ENCODE data around the gene TMEM151A.
"Not testable (repeated sequence)": the region's sequence is repeated elsewhere in the genome, so short reads cannot be mapped to it uniquely, and the experiment has no call there.

TMEM151A gene

DNA sequence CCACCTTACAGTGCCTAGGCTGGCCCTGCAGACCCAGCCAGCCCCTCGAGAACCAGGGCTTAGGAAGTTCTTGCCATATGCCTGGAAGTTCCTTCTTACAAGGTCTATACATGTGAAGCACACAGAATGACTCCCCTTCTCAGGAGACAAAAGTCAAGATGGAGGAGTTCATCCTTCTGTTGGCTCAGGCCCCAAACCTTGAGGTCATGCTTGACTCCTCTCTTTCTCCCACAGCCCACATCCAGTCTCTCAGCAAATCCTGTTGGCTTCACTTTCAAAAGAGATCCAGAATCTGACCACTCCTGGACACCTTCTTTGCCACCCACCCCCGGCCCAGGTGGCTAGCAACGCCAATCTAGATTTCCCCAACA is 26.9 kb downstream of the TMEM151A start:
- Histone ChIP-seq H3K36me3 (replicated peaks) (no peaks in the 10 kb centered on the region), H3K27ac (peak overlapping the region; percentile 88), H3K27me3 (replicated peaks) (no peaks in the 10 kb centered on the region), H3K4me3 (ENCODE audit: low read depth, low read length) (no peak overlapping the region)
- no peak for DNase-seq
- TF ChIP-seq CTCF (IDR thresholded peaks at IDR 0.05; ENCODE audit: low read depth, low read length, missing control alignments), result no peak
- in situ Hi-C loops (cut with HindIII; ENCODE audit: low pct_ligation_motif_present, low sequenced_read_pairs), result no loop called here

DNA sequence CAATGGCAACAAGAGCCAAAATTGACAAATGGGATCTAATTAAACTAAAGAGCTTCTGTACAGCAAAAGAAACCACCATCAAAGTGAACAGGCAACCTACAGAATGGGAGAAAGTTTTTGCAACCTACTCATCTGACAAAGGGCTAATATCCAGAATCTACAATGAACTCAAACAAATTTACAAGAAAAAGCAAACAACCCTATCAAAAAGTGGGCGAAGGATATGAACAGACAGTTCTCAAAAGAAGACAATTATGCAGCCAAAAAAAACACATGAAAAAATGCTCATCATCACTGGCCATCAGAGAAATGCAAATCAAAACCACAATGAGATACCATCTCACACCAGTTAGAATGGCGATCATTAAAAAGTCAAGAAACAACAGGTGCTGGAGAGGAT is 28.6 kb downstream of the TMEM151A start:
- H3K36me3 ChIP-seq (replicated peaks); H3K27ac ChIP-seq; in situ Hi-C loops (cut with HindIII; ENCODE audit: low pct_ligation_motif_present, low sequenced_read_pairs); DNase-seq; H3K4me3 ChIP-seq (ENCODE audit: low read depth, low read length); H3K27me3 ChIP-seq (replicated peaks): not testable (repeated sequence)

- H3K4me3 ChIP-seq (ENCODE audit: low read depth, low read length); H3K27ac ChIP-seq; DNase-seq; H3K27me3 ChIP-seq (replicated peaks); in situ Hi-C loops (cut with HindIII; ENCODE audit: low pct_ligation_motif_present, low sequenced_read_pairs); H3K36me3 ChIP-seq (replicated peaks): not testable (repeated sequence)
Measured at GRCh38 chr11:66320748-66321147, 29.1 kb downstream of the TMEM151A start.

DNA sequence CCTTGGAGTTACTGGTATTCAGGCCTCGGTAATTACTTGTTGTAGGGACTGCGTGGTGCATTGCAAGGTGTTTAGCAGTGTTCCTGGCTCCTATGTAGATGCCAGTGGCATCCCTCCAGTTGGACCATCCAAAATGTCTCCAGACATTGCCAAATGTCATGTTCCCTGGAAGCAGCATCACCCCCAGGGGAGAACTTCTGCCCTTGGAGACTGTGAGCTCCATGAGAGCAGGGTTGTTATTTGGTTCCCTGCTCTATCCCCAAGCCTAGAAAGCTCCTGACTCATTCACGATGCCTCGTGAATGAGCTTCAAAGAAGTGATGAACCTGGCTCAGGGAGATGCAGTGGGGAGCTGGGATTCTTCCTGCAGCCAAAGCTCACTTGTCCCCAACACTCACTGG is 29.9 kb downstream of the TMEM151A start:
- TF ChIP-seq CTCF (IDR thresholded peaks at IDR 0.05; ENCODE audit: low read depth, low read length, missing control alignments), result no peak
- H3K27ac ChIP-seq, result no peak overlapping the region
- no peak overlapping the region for H3K4me3 ChIP-seq (ENCODE audit: low read depth, low read length)
- in situ Hi-C loops (cut with HindIII; ENCODE audit: low pct_ligation_motif_present, low sequenced_read_pairs), result no loop called here
- no peak for DNase-seq
- no peaks in the 10 kb centered on the region for H3K27me3 ChIP-seq (replicated peaks)
- H3K36me3 ChIP-seq (replicated peaks), result no peaks in the 10 kb centered on the region

DNA sequence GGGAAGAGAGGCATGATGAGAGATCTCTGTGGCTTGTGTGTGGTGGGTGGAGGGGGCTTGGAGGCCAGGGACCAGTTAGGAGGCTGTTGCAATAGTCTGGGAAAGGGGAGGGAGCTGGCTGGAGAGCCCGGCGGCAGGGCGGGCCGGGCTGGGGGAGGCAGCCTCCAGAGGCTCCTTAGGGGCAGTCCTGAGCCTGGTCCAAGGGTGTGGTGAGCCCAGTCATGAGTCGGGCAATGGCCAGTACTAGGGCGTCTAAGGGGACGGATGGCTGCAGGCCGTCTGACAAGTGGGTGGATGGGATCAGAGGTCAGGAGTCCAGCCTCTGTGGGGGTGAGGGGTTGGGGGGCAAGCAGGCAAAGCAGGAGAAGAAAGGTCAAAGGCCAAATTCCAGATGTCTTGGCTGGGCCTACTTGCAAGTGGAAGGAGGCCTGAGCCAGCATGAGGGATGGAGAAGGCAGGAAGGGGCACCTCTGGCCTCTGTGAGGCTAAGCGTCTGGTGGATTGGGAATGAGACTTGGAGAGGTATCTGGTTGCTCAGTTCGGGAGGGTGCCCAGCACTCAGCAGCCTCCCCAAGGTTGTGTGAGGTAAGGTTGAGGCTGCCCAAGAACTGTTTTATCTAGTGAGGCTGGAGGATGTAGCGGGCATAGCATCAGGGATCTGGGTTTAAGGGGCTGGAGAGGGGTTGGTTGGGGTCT is 31.2 kb downstream of the TMEM151A start:
- in situ Hi-C loops (cut with HindIII; ENCODE audit: low pct_ligation_motif_present, low sequenced_read_pairs), result no loop called here
- Histone ChIP-seq H3K4me3 (ENCODE audit: low read depth, low read length) (no peak overlapping the region), H3K36me3 (replicated peaks) (no peaks in the 10 kb centered on the region), H3K27me3 (replicated peaks) (no peaks in the 10 kb centered on the region), H3K27ac (no peak overlapping the region)
- DNase-seq, result no peak
- no peak for TF ChIP-seq CTCF (IDR thresholded peaks at IDR 0.05; ENCODE audit: low read depth, low read length, missing control alignments)

- in situ Hi-C loops (cut with HindIII; ENCODE audit: low pct_ligation_motif_present, low sequenced_read_pairs), result no loop called here
- Histone ChIP-seq H3K4me3 (ENCODE audit: low read depth, low read length) (no peak overlapping the region), H3K36me3 (replicated peaks) (no peaks in the 10 kb centered on the region), H3K27me3 (replicated peaks) (no peaks in the 10 kb centered on the region), H3K27ac (no peak overlapping the region)
- TF ChIP-seq CTCF (IDR thresholded peaks at IDR 0.05; ENCODE audit: low read depth, low read length, missing control alignments), result no peak
- no peak for DNase-seq
Measured at GRCh38 chr11:66323684-66324083, 32.0 kb downstream of the TMEM151A start.

DNA sequence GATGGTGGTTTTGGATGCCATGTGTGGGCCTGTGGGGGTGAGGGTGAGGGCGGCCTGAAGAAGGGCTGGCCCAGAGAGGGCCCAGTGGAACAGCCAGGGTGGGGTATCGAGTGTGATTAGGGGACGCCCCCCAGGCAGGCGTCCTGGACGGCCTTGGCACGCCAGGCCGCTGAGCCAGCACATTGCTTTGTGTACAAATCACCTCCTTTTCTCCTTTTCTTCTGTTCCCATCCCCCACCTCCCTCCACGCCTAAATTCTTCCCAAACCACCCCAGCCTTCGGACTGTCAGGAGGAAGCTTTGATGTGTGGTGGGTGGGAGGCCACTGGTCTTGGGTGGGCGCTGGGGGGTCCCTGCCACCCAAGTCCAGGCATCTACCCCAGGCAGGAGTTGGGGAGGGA is 33.0 kb downstream of the TMEM151A start:
- in situ Hi-C loops (cut with HindIII; ENCODE audit: low pct_ligation_motif_present, low sequenced_read_pairs), result no loop called here
- Histone ChIP-seq H3K4me3 (ENCODE audit: low read depth, low read length) (no peak overlapping the region), H3K27me3 (replicated peaks) (no peaks in the 10 kb centered on the region), H3K27ac (peak overlapping the region; percentile 14), H3K36me3 (replicated peaks) (no peaks in the 10 kb centered on the region)
- no peak for TF ChIP-seq CTCF (IDR thresholded peaks at IDR 0.05; ENCODE audit: low read depth, low read length, missing control alignments)
- no peak for DNase-seq
